ENCODE results near the gene ZNF14.
"Not testable (repeated sequence)": the region's sequence is repeated elsewhere in the genome, so short reads cannot be mapped to it uniquely, and the experiment has no call there.

DNA sequence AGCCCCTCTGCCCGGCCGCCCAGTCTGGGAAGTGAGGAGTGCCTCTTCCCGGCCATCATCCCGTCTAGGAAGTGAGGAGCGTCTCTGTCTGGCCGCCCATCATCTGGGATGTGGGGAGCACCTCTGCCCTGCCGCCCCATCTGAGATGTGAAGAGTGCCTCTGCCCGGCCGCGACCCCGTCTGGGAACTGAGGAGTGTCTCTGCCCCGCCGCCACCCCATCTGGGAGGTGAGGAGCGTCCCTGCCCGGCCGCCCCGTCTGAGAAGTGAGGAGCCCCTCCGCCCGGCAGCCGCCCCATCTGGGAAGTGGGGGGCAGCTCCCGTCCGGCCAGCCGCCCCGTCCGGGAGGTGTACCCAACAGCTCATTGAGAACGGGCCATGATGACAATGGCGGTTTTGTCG, 37.1 kb upstream of the ZNF14 start:
- TF ChIP-seq FOXA1 (IDR thresholded peaks at IDR 0.05); L3MBTL2 (conservative IDR thresholded peaks at IDR 0.05); BHLHE40 (IDR thresholded peaks at IDR 0.05; ENCODE audit: borderline replicate concordance); FOXM1 (IDR thresholded peaks at IDR 0.05; ENCODE audit: borderline replicate concordance); LEF1 (IDR thresholded peaks at IDR 0.05; ENCODE audit: borderline replicate concordance); SP1 (IDR thresholded peaks at IDR 0.05): not testable (repeated sequence)
- TF ChIP-seq, protein P1, sequence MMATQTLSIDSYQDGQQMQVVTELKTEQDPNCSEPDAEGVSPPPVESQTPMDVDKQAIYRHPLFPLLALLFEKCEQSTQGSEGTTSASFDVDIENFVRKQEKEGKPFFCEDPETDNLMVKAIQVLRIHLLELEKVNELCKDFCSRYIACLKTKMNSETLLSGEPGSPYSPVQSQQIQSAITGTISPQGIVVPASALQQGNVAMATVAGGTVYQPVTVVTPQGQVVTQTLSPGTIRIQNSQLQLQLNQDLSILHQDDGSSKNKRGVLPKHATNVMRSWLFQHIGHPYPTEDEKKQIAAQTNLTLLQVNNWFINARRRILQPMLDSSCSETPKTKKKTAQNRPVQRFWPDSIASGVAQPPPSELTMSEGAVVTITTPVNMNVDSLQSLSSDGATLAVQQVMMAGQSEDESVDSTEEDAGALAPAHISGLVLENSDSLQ (IDR thresholded peaks at IDR 0.05), result not testable (repeated sequence)
